Measurements from ENCODE around the gene SYTL5.

DNA sequence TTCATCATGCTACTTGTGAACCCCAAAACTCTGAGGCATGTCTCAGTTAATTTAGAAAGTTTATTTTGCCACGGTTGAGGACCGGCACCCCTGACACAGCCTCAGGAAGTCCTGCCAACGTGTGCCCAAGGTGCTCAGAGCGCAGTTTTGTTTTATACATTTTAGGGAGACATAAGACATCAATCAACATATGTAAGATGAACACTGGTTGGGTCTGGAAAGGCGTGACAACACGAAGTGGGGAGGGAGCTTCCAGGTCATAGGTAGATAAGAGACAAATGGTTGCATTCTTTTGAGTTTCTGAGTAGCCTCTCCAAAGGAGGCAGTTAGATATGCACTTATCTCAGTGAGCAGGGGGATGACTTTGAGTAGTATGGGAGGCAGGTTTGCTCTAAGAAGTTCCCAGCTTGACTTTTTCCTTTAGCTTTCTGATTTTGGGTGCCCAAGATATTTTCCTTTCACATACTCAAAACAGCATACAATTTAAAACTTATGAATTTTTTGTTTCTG, 98.9 kb downstream of the SYTL5 start:
- TF ChIP-seq, protein P1, sequence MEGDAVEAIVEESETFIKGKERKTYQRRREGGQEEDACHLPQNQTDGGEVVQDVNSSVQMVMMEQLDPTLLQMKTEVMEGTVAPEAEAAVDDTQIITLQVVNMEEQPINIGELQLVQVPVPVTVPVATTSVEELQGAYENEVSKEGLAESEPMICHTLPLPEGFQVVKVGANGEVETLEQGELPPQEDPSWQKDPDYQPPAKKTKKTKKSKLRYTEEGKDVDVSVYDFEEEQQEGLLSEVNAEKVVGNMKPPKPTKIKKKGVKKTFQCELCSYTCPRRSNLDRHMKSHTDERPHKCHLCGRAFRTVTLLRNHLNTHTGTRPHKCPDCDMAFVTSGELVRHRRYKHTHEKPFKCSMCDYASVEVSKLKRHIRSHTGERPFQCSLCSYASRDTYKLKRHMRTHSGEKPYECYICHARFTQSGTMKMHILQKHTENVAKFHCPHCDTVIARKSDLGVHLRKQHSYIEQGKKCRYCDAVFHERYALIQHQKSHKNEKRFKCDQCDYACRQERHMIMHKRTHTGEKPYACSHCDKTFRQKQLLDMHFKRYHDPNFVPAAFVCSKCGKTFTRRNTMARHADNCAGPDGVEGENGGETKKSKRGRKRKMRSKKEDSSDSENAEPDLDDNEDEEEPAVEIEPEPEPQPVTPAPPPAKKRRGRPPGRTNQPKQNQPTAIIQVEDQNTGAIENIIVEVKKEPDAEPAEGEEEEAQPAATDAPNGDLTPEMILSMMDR (IDR thresholded peaks at IDR 0.05) = no peak
- TF ChIP-seq POLR2A (IDR thresholded peaks at IDR 0.05) = no peak

Measured in thyroid gland (tissue), 4 donors.